Stimulated activated CD4-positive, alpha-beta T cell treated with anti-CD3 and anti-CD28 coated beads, TNF-alpha, amount 100 ng/mL, for 24 hours (primary cell): Measurements from ENCODE around the gene OR2H2.
A peak's percentile ranks its signal among the peaks of the same experiment; 100 is the strongest.

ENCODE experiments used
- DNase-seq, 3 experiments: peaks; one replicate each; pipeline ENCODE4 v3.0.0-alpha.2; 2020; ENCODE audit warnings: low read depth in 3 of 3

OR2H2 gene

DNA sequence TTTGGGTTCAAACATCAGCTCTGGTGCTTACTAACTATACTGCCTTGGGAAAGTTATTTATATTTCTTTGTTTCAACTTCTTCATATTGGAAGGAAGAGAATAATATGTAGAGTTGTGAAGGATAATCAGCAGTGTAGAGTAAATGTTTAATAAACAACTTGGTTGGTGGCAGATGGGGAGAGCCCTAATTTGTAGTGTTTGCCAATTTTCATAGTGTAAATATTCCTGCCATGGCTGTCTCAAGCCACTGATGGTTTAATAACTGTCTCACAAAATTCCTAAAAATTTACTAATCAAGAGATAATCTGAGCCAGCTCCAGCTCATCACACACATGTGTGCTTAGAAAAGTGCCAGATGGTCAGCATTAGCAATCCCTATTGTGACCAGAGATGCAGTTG lies at the start of gene OR2H2:
OR2H2 (plus strand) TSS at position 301 of the 400 bp plus-strand sequence. CDS start 2,824 bp downstream, outside the sequence.
- DNase-seq = no peak

DNA sequence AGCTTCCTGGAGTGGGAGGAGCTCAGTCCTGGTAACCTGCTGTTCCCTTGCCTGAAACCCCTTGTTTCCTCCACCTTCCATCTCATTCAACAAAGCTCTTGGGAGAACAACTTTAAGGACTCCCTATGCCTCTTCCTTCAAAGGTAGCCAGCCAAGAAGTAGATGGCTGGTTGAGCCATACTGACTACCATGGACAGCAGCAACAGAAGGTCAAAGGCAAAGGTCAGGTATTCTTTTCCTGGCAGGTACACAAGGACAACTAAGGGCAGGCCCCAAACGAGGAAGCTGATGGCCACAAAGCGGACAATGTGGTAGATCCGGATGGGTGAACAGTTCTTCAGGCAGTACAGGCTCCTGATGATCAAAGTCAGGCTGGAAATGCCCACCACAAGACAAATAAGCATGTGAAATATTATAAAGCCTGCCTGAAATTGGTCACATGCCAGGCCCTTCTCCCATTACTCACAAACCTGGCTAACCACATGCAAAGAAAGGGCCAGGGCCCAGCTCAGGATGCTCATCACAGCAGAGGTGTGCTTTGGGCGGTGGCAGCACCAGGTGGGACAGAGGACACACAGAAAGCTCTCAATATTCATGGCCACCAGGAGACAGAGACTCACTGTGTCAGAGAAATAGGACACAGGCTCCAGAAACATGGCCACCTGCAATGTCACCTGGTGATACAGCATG lies 47.1 kb upstream of the OR2H2 start:
- DNase-seq = no peak

DNA sequence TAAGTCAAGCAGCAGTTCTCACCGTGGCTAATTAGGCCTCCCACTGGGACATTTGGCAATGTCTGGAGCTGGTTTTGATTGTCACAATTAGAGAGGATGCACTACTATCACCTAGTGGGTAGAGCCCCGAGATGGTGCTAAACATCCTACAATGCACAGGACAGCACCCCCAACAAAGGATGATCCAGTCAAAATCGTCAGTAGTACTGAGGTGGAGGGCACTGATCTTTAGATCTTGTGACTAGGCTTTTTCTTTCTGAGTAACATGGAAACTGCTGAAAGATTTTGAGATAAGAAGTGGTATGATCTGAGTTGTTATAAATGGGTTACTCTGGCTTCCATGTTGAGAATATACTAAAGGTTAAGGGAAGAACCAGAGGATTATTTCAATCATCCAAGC lies 37.3 kb upstream of the OR2H2 start:
- DNase-seq = no peak

DNA sequence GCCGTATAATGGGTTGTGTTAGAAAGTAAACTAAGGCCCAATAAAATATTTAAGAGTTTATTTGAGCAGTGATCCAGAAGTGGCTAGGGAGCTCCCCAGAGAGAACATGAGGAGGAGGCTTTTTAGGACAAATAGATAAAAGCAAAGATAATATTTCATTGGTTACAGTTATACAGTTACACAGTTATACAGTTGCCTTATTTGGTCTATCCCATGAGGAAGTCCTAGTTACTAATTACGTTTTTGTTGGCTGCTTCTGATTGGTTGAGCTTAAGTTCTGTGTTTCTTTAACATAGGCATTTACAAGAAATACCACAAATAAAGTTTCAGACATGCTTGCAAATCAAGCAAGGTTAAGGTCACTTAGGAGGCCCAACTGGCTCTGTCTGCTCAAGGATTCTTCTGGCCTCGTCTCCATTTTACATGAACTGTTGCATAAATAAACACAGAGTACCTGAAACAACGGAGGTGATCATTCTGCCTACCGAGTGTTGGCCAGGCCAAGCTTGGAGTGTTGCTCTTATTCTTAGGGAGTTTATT lies 32.3 kb upstream of the OR2H2 start:
- DNase-seq = no peak

DNA sequence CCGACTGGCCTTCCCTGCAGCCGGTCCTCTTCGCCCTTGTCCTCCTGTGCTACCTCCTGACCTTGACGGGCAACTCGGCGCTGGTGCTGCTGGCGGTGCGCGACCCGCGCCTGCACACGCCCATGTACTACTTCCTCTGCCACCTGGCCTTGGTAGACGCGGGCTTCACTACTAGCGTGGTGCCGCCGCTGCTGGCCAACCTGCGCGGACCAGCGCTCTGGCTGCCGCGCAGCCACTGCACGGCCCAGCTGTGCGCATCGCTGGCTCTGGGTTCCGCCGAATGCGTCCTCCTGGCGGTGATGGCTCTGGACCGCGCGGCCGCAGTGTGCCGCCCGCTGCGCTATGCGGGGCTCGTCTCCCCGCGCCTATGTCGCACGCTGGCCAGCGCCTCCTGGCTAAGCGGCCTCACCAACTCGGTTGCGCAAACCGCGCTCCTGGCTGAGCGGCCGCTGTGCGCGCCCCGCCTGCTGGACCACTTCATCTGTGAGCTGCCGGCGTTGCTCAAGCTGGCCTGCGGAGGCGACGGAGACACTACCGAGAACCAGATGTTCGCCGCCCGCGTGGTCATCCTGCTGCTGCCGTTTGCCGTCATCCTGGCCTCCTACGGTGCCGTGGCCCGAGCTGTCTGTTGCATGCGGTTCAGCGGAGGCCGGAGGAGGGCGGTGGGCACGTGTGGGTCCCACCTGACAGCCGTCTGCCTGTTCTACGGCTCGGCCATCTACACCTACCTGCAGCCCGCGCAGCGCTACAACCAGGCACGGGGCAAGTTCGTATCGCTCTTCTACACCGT lies 31.5 kb upstream of the OR2H2 start:
- peak in 1 of 3 experiments; percentile 32 for DNase-seq

DNA sequence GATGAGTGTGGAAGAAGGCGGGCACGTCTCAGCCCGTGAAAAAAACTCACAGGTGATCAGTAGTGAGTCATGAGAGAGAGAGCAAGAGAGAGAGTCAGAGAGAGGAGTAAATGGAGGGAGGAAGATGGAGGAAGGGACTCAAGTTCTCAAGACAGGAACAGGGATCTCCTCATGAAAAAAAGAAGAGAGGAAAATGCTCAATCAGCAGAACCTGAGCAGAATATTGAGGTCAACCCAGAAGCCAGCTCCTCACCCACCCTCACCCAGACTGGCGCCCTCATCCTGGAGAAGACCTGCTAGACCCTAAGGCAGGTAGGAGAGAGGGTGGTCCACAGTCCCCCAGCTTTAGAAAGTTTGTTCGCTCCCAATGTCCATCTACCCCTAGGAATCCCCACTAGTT lies 30.2 kb upstream of the OR2H2 start:
- DNase-seq = no peak

DNA sequence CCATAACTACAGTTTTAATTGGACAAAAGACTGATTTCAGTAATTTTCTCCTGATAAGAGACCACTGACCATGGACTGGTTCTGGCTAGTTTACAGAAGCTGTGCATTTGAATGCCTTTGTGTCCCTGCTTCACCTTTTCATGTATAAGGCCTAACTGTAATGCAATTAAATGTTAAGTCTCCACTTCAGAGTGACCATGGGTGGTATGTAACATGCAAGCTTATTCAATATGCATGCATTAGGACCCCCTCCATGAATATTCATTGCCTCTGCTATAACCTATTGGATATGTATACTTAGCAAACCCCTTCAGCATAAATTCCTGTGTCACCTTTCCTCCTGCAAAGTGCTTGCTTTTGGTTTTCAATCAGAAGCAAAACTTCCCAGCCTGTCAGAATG lies 27.6 kb upstream of the OR2H2 start:
- DNase-seq = no peak

DNA sequence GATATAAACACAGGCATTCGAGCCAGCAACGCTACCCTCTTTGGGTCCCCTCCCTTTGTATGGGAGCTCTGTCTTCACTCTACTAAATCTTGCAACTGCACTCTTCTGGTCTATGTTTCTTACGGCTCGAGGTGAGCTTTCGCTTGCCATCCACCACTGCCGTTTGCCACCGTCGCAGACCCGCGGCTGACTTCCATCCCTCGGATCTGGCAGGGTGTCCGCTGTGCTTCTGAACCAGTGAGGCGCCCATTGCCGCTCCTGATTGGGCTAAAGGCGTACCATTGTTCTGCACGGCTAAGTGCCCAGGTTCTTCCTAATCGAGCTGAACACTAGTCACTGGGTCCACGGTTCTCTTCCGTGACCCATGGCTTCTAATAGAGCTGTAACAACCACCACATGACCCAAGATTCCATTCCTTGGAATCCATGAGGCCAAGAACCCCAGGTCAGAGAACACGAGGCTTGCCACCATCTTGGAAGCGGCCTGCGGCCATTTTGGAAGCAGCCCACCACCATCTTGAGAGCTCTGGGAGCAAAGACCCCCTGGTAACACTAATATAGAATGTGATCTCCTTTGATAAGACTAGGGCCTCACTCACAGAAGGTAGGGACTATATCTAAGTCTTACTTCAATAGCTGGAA lies 26.4 kb upstream of the OR2H2 start:
- DNase-seq = no peak

DNA sequence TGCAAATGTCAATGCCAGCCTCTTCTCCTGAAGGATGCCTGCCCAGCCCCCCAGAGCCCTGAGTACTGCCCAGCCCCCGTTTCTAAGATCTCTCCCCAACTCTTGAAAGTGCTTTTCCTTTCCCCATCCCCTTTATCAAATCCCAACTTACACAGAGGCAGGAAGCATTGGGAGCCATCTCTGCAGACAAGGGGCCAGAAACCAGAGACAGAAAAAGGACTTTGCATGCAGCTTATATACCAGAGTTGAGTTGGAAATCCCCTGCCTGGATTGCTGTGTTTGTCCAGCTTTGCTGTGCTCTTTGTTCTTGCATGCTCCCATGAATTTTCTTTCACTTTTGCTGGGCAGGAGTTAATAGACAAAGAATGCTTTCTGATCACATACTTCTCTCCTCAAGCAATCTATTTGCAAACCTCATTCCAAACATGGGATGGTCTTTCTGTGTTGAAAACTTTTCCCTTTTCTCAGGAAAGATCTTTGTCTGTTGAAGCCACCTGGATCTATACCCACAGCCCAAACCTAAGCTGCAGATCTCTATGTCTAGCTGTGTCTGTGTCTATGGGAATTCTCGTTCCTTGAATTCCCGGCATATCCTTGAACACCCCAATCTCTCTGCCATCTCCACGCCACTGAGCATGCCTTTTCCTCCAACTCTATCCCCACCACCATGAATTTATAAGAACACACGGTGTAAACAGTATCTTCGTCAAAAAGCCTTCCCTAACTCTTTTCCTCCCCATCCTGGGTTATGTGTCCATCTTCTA lies 25.2 kb upstream of the OR2H2 start, which contains the start of gene UBD:
UBD (minus strand) TSS at position 209 of the 764 bp plus-strand sequence; CDS start at position 178, 31 bp downstream.
- no peak for DNase-seq

DNA sequence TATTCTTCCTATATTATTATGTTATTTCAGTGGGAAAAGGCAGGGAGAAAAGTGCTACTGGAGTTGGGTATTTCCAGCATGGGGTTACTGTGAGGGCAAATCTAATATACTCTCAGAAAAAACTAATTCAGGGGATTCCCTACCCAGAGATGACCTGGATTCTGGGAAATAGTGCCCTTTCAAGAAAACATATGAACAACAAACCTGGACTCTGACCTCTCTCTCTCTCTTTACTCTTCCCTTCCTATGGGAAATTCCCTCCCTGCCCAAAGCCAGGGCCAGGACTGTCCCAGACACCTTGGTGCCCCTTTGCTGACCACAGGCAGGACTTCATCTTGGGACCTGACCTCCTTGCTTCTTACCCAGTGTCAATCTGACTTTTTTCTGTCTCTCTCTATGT lies 23.8 kb upstream of the OR2H2 start:
- DNase-seq = no peak

DNA sequence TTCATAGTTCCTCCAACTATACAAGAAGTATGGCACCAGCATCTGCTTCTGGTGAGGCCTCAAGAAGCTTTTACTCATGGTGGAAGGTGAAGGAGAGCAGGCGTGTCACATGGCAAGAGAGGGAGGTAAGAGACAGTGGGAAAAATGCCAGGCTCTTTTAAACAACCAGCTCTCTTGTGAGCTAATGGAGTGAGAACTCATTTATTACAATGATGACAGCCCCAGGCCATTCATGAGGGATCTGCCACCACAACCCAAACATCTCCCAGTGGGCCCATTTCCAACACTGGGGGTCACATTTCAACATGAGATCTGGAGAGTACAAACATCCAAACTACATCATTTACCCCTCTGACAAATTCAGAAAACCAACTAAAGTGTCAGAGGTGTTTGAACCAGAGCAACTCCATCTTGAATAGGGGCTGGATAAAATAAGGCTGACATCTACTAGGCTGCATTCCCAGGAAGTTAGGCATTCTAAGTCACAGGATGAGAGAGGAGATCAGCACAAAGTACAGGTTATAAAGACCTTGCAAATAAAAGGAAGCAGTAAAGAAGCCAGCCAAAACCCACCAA lies 23.2 kb upstream of the OR2H2 start:
- DNase-seq = no peak

DNA sequence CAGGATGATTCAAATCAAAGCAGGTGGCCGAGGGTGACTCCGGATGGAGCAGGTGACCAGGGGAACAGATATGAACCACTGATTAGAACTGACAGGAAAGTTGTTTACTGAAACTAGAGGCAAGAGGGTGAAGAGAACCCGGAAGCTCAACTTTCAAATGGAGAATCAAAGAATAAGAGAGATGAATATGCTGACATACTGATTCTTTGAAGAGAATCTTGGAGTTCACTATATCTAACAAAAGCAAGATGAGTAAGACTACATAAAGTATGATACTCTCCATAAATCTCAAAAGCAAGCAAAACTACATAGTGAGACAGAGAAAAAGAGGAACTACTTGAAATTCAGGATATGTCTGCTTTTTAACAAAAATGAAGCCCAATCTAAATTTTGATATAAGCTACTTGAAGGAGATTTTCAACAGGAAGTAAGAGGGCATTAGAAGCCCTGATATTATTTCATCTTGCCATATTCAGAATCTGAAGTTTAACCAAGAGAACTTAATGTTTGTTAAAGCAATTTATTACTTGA lies 21.4 kb upstream of the OR2H2 start:
- DNase-seq = no peak

DNA sequence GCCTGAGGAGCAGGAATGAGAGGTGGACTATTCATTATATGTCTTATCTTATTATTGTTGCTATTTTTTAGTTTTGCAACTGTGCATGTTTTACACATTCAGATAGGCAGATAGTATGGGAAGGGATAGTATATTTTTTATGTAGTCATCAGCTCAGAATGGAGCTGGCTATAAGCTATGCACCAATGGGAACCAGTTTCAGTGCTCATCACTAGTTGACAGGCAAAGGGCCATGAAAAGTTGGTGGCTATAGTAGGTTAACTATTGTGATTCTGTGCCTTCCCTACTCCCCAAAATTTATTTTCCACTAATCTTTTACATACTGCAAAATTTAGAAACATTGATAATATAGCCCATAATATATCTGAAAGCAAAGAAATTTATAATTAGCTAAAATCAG lies 20.0 kb upstream of the OR2H2 start:
- no peak for DNase-seq

DNA sequence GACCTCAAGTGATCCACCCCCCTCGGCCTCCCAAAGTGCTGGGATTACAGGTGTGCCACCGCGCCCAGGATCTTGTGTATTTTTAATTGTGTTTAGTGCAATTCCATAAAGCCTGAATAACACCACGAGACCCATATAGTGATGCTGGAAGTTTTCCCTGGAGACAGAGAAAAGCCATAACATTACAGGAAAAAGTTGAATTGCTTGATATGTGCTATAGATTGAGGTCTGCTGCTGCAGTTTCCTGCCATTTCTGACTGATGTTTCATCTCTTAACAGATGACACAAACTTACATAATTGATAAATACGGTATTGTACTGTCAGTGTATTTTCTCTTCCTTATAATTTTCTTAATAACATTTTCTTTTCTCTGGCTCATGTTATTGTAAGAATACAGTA lies 18.1 kb upstream of the OR2H2 start:
- no peak for DNase-seq

DNA sequence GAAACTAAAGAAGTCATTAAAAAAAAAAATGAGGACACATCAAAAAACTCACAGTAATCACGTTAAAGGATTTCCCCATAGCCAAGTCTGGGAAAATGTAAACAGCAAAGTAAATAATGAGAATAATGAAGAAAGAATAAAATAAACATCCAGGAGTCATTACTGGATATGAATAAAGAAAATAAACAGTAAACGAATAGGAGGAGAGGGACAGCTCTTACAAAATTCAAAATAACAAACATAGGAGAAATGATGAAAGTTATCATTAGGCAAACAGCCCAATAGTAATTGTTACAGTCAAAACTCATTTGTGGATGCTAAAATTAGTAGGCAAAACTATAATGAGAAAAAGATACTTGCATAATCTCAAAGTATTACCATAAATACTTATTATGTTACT lies 17.4 kb upstream of the OR2H2 start:
- no peak for DNase-seq

DNA sequence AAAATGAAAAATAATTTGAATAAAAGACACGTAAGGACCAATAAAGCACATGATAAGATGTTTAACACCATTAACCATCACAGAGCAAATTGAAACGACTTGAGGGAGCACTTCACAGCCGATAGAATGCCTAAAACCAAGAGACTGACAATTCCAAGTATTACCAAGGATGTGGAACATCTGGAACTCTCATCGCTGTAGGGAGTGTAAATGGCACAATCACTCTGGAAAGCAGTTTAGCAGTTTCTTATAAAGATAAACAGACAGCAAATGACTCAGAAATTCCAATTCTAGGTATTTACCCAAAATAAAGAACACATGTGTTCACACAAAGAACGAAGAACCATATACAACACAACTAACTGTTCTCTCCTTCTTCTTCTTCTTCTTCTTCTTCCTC lies 16.9 kb upstream of the OR2H2 start:
- DNase-seq = no peak

DNA sequence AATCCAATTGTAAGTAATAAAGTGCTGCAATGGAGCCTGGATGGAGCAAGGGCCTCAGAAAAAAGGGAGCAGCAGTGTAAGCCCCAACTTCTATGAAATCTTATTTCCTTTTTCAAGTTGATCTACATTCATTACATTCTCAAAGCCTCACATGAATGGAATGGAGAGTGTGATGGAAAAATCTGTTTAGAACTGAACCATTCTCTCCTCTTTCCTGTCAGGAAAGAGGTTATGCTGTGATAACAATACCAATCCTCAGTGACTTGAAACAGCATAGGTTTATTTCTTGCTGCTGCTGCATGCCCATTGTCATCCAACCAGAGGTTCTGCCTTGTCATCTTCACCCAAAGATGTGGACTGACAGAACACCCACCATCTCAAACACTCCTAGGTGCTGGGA lies 8.9 kb upstream of the OR2H2 start:
- no peak for DNase-seq

DNA sequence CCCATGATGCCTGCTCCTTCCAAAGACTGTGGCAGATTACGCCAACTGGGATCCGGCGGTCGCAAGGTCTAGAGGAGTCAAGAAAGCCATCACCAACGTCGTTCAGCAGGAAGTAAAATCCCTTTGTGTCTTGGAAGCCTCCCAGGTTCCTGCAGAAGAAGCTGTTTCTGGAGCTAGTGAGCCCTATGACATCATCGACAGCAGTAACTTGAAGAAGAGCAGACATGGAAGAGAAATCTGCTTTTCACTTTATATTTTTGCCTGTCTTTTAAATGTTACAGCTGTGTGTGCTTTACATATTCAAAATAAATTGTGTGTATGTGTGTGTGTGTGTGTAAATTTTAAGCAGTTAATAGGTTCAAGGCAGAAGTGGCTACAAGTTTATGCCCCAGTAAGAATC lies 7.4 kb upstream of the OR2H2 start:
- DNase-seq = no peak

DNA sequence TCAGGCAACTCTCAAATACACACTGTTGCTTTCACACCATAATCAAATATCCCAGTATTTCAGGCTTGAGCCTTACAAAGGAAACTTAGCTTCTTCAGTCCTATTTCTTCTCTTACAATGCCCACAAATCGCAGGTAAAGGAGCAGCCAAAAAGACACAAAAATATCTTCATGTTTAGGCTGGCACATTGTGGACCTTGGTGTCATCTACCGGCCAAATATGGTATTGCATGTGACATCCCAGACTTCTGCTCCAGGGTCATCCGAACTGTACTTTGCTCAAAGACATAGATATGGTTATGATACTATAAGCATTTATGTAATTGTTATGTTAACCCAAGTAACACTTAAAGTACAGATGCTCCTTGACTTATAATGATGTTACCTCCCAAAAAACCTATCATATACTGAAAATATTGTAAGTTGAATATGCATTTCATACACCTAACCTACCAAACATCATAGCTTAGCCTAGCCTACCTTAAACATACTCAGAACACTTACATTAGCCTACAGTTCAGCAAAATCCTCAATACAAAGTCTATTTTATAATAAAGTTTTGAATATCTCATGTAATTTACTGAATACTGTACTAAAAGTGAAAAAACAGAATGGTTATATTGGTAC lies 4.6 kb downstream of the OR2H2 start:
- DNase-seq = peak; percentile 20 to 39 (median 28)

DNA sequence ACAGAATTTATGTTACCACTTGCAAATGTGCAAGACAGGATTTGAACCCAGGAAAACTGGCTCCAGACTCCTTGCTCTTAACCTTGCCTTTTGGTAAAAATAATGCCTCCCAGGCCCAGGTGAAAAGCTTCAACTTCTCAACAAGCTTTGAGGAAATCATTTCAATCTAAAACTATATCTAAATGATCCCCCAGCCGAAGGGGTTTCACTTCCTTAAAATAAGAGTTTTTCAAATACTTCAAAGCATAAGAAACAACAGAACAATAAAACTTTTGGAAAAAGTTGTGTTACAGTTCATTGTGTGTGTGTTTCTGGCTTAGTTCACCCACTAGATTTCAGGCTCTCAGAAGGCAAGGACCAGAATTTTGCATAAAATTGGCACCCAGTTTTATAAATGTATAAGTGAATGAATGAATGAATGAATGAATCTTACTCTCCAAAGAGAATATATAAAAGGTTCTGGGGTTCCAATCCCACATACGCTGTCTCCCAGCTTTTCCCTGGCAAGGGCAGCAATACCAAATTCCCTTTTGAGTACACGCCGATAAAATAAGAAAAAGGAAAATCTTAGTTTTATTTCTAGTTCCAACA lies 5.4 kb downstream of the OR2H2 start:
- DNase-seq = no peak
